Skeletal muscle tissue (tissue), 4 donors: ENCODE results near the gene FASN. TPM values are rescaled to one million over a fixed set of nuclear protein-coding genes. Genes with fewer than 3 reads are reported as not detected.
A peak's percentile ranks its signal among the peaks of the same experiment; 100 is the strongest.

Source experiments
- H3K27ac ChIP-seq: one replicate; pipeline ENCODE4 v1.7.0; 2013; ENCODE audit warnings: mild to moderate bottlenecking, low read depth, low read length, inconsistent platforms
- H3K27me3 ChIP-seq, 3 donors: one replicate each; pipeline ENCODE4 v1.7.0; 2013; ENCODE audit warnings: low read length in 3 of 3; ENCODE audit not compliant: control insufficient read depth in 3 of 3, insufficient read depth in 3 of 3
- H3K36me3 ChIP-seq, 3 donors: one replicate each; pipeline ENCODE4 v1.7.0; 2013; ENCODE audit warnings: low read length in 3 of 3; ENCODE audit not compliant: control insufficient read depth in 3 of 3, insufficient read depth in 3 of 3
- H3K4me1 ChIP-seq, 3 donors: one replicate each; pipeline ENCODE4 v1.7.0; 2013; ENCODE audit warnings: low read length in 3 of 3, mild to moderate bottlenecking in 3 of 3; ENCODE audit not compliant: control insufficient read depth in 3 of 3, insufficient read depth in 3 of 3
- H3K4me3 ChIP-seq, 3 donors: one replicate each; pipeline ENCODE4 v1.7.0; 2013; ENCODE audit warnings: low read length in 3 of 3
- H3K9ac ChIP-seq, 3 donors: one replicate each; pipeline ENCODE4 v1.7.0; 2013; ENCODE audit warnings: low read length in 3 of 3, mild to moderate bottlenecking in 3 of 3, moderate library complexity in 2 of 3, low read depth in 1 of 3
- H3K9me3 ChIP-seq, 3 donors: one replicate each; pipeline ENCODE4 v1.7.0; 2013; ENCODE audit warnings: low read length in 3 of 3; ENCODE audit not compliant: control insufficient read depth in 3 of 3
- total RNA-seq: library from RNA; depleted of rRNA; stranded (reverse); fragments of >200 nt; gene quantifications from one replicate; pipeline ENCODE4 v1.2.3, GENCODE V29; 2014
- donor health status: Osteomylitis.

FASN gene
- total RNA-seq, 1 donor from 2014 or later, result 26.1 TPM

GRCh38 chr17:82110298-82110697, 12.3 kb upstream of the FASN start:
- Histone ChIP-seq H3K4me1 (peaks cover 24 to 30% (median 26%) of the 10 kb centered on the region in 3 donors), H3K9me3 (no peaks in the 10 kb centered on the region), H3K36me3 (peaks cover 0 to 11% (median 3%) of the 10 kb centered on the region in 3 donors), H3K27ac (no peak overlapping the region), H3K27me3 (no peaks in the 10 kb centered on the region), H3K4me3 (no peak overlapping the region), H3K9ac (no peak overlapping the region)

DNA sequence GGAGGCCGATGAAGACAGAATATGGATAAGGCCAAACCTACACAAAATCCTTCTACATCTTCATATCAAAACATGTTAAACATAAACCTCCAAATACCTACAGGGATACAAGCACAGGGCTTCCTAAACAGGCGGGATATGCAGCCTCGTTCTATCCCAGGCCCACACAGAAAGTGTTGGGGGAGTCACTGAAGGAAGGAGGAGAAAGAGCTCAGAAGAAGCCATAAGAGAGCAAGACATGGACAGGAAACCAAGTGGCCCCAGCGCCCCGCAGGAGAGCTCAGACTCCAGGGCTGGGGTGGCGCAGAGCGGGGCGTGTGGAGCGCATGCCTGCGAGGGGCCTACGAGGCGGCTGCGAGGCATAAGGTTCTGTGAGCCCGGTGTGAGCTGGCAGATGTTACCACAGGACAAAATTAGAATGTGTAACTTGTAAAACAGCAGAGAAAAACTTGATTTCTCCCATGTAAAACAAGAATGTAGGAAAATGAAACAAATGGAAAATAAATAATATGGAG, 11.0 kb upstream of the FASN start:
- no peak overlapping the region for H3K4me3 ChIP-seq
- H3K36me3 ChIP-seq, result peaks cover 0 to 11% (median 3%) of the 10 kb centered on the region in 3 donors
- no peaks in the 10 kb centered on the region for H3K9me3 ChIP-seq
- H3K27me3 ChIP-seq, result no peaks in the 10 kb centered on the region
- H3K9ac ChIP-seq, result no peak overlapping the region
- H3K27ac ChIP-seq, result no peak overlapping the region
- peaks cover 27 to 32% (median 30%) of the 10 kb centered on the region in 3 donors for H3K4me1 ChIP-seq

GRCh38 chr17:82108496-82108945, 10.5 kb upstream of the FASN start:
- H3K27ac ChIP-seq, result peak overlapping the region; percentile 4
- peaks cover 0 to 9% (median 0%) of the 10 kb centered on the region in 3 donors for H3K36me3 ChIP-seq
- no peaks in the 10 kb centered on the region for H3K9me3 ChIP-seq
- H3K4me1 ChIP-seq, result peaks cover 32 to 36% (median 33%) of the 10 kb centered on the region in 3 donors
- H3K27me3 ChIP-seq, result no peaks in the 10 kb centered on the region
- H3K9ac ChIP-seq, result peak overlapping the region in 1 of 3 donors; percentile 25
- no peak overlapping the region for H3K4me3 ChIP-seq

- H3K27me3 ChIP-seq, result no peaks in the 10 kb centered on the region
- H3K9ac ChIP-seq, result peak overlapping the region in 1 of 3 donors; percentile 25
- H3K27ac ChIP-seq, result peak overlapping the region; percentile 4
- H3K4me1 ChIP-seq, result peaks cover 33 to 36% (median 33%) of the 10 kb centered on the region in 3 donors
- H3K36me3 ChIP-seq, result peaks cover 0 to 4% (median 0%) of the 10 kb centered on the region in 3 donors
- no peak overlapping the region for H3K4me3 ChIP-seq
- no peaks in the 10 kb centered on the region for H3K9me3 ChIP-seq
These were observed 10.0 kb upstream of the FASN start for GRCh38 chr17:82108038-82108437.

GRCh38 chr17:82107341-82107860, 9.4 kb upstream of the FASN start:
- Histone ChIP-seq H3K4me1 (peaks cover 33 to 36% (median 33%) of the 10 kb centered on the region in 3 donors), H3K27me3 (no peaks in the 10 kb centered on the region), H3K4me3 (no peak overlapping the region), H3K9ac (peak overlapping the region in 2 of 3 donors; percentile 25 to 27), H3K27ac (peak overlapping the region; percentile 70), H3K9me3 (no peaks in the 10 kb centered on the region), H3K36me3 (peaks cover 0 to 3% (median 0%) of the 10 kb centered on the region in 3 donors)

- Histone ChIP-seq H3K36me3 (no peaks in the 10 kb centered on the region), H3K9ac (peak overlapping the region; percentile 56 to 71 (median 66)), H3K9me3 (no peaks in the 10 kb centered on the region), H3K4me3 (peak overlapping the region; percentile 22 to 49 (median 46)), H3K27ac (peak overlapping the region; percentile 70), H3K27me3 (no peaks in the 10 kb centered on the region), H3K4me1 (peaks cover 36 to 40% (median 38%) of the 10 kb centered on the region in 3 donors)
These were observed 8.8 kb upstream of the FASN start for GRCh38 chr17:82106688-82107305.

- H3K9me3 ChIP-seq, result no peaks in the 10 kb centered on the region
- H3K27me3 ChIP-seq, result no peaks in the 10 kb centered on the region
- H3K9ac ChIP-seq, result peak overlapping the region; percentile 56 to 71 (median 66)
- H3K27ac ChIP-seq, result peak overlapping the region; percentile 70
- H3K4me3 ChIP-seq, result peak overlapping the region; percentile 22 to 49 (median 46)
- no peaks in the 10 kb centered on the region for H3K36me3 ChIP-seq
- H3K4me1 ChIP-seq, result peaks cover 43 to 48% (median 44%) of the 10 kb centered on the region in 3 donors
These were observed 8.0 kb upstream of the FASN start for GRCh38 chr17:82105882-82106687.

DNA sequence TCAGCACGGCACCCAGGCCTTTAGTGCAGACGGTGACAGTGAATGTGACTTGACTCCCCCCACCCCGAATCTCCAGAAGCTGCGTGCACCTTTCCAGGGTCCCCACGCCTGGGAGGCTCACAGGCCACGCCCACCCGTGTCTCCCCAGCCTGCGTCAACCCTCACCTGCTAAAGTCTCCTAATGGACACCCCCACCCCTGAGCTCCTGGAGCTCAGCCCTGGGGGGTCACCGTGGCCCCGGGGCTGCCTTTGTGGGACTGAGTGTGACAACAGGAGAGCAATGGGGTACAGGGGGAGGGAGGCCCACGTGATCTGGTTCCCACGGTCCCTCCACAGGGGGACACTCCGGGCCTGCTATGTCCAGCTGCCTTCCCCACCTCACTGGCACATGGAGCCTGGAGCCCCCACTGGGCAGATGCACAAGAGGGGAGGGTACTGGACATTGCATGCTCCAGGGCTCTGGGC, 7.4 kb upstream of the FASN start:
- no peak overlapping the region for H3K4me3 ChIP-seq

DNA sequence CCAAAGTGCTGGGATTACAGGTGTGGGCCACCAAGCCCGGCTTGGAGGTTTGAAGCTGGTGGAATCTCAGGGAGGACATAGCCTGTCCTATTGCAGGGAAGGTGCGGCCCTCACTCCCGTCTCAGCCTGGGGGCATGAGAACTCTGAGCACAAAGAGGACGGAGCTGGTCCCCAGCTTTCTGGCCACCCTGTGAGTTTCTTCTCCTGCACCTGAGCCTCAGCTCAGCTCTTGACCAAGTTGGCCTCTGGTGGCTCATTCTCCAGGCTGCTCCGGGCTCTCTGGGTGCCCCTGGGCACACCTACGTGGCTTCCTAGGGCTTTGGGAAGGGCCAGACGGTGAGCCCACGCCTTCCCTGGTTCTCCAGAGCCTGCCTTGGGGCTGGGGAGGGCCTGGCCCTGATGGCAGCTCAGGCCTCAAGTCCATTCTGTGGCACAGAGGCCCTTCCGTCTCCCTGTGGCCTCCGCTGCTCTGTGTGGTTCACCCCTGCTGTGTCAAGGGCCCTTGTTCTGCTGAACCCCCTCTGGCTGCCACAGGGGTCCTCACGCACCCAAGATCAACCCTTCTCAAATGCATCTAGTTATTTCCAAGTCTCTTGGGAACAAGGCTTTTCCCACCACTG, 6.9 kb upstream of the FASN start:
- Histone ChIP-seq H3K9me3 (no peaks in the 10 kb centered on the region), H3K4me3 (no peak overlapping the region), H3K4me1 (peaks cover 48 to 53% (median 52%) of the 10 kb centered on the region in 3 donors), H3K9ac (peak overlapping the region in 1 of 3 donors; percentile 56), H3K36me3 (no peaks in the 10 kb centered on the region), H3K27me3 (no peaks in the 10 kb centered on the region), H3K27ac (no peak overlapping the region)

More for the DNA sequence above, 7.4 kb upstream of the FASN start:
- H3K4me1 ChIP-seq, result peaks cover 48 to 52% (median 49%) of the 10 kb centered on the region in 3 donors
- no peaks in the 10 kb centered on the region for H3K36me3 ChIP-seq
- H3K9me3 ChIP-seq, result no peaks in the 10 kb centered on the region
- H3K9ac ChIP-seq, result peak overlapping the region in 2 of 3 donors; percentile 56 to 71
- no peaks in the 10 kb centered on the region for H3K27me3 ChIP-seq
- no peak overlapping the region for H3K27ac ChIP-seq
